Activated gamma-delta T cell (primary cell): ENCODE measurements around the gene FOXL2.

Experiments
- DNase-seq: peaks from one replicate; lab custom pipeline; 2025; lab: John Stamatoyannopoulos, UW

Gene FOXL2

GRCh38 chr3:138945709-138946662 lies 951 bp downstream of the FOXL2 start:
- DNase-seq = no peak

GRCh38 chr3:138944929-138945708 lies 1.8 kb downstream of the FOXL2 start:
- peak; percentile 17 for DNase-seq

GRCh38 chr3:138944654-138944928 lies 2.3 kb downstream of the FOXL2 start:
- no peak for DNase-seq

- DNase-seq = no peak
Measured at GRCh38 chr3:138943724-138944653, 2.9 kb downstream of the FOXL2 start.

- no peak for DNase-seq
Measured at GRCh38 chr3:138942861-138943623, 3.9 kb downstream of the FOXL2 start.

GRCh38 chr3:138942271-138942670 lies 4.7 kb downstream of the FOXL2 start:
- no peak for DNase-seq

- no peak for DNase-seq
Measured at GRCh38 chr3:138941259-138941885, 5.6 kb downstream of the FOXL2 start.

- DNase-seq = no peak
Measured at GRCh38 chr3:138940446-138940845, 6.5 kb downstream of the FOXL2 start.

- no peak for DNase-seq
Measured at GRCh38 chr3:138939561-138940241, 7.2 kb downstream of the FOXL2 start.

GRCh38 chr3:138938877-138939560 lies 7.9 kb downstream of the FOXL2 start:
- DNase-seq = no peak

- no peak for DNase-seq
Measured at GRCh38 chr3:138938056-138938876, 8.7 kb downstream of the FOXL2 start.

- no peak for DNase-seq
Measured at GRCh38 chr3:138937690-138938055, 9.3 kb downstream of the FOXL2 start.

- no peak for DNase-seq
Measured at GRCh38 chr3:138936741-138937689, 9.9 kb downstream of the FOXL2 start.

- peak; percentile 35 for DNase-seq
Measured at GRCh38 chr3:138935863-138936740, 10.8 kb downstream of the FOXL2 start.

- DNase-seq = no peak
Measured at GRCh38 chr3:138935505-138935862, 11.5 kb downstream of the FOXL2 start.

GRCh38 chr3:138933981-138934691 lies 12.8 kb downstream of the FOXL2 start:
- no peak for DNase-seq
